NK-92 treated with Interleukin-12 subunit alpha and Interleukin-12 subunit beta, amount 100 ng/mL, for 24 hours (cell line): ENCODE results near the gene ZNF784.

ENCODE experiments used
- DNase-seq: peaks from one replicate; lab custom pipeline; 2025; lab: John Stamatoyannopoulos, UW

ZNF784 gene

GRCh38 chr19:55643003-55643886 is 18.9 kb upstream of the ZNF784 start, which contains the start of gene ZNF581:
Gene ZNF581, plus strand, starts transcription at chr19:55643649. Its CDS starts 923 bp downstream, at chr19:55644572.
- peak; percentile 38 for DNase-seq

GRCh38 chr19:55642153-55643002 is 18.0 kb upstream of the ZNF784 start:
- no peak for DNase-seq

- DNase-seq, result no peak
Observed at GRCh38 chr19:55641426-55642152, 17.2 kb upstream of the ZNF784 start.

GRCh38 chr19:55640577-55641425 is 16.4 kb upstream of the ZNF784 start, which contains the start of gene ZNF580:
Gene ZNF580, plus strand, starts transcription at chr19:55641002. Its CDS starts 1,507 bp downstream, at chr19:55642509.
- peak; percentile 47 for DNase-seq

- no peak for DNase-seq
Observed at GRCh38 chr19:55640043-55640576, 15.7 kb upstream of the ZNF784 start.

- DNase-seq, result peak; percentile 53
Observed at GRCh38 chr19:55638864-55639359, 14.5 kb upstream of the ZNF784 start.

- DNase-seq, result no peak
Observed at GRCh38 chr19:55637534-55637933, 13.2 kb upstream of the ZNF784 start.

GRCh38 chr19:55636723-55637122 is 12.4 kb upstream of the ZNF784 start:
- DNase-seq, result no peak

GRCh38 chr19:55635856-55636440 is 11.6 kb upstream of the ZNF784 start:
- no peak for DNase-seq

- DNase-seq, result no peak
Observed at GRCh38 chr19:55635334-55635717, 11.0 kb upstream of the ZNF784 start.

GRCh38 chr19:55633861-55634260 is 9.5 kb upstream of the ZNF784 start:
- no peak for DNase-seq

- peak; percentile 74 for DNase-seq
Observed at GRCh38 chr19:55632463-55632834, 8.1 kb upstream of the ZNF784 start.

GRCh38 chr19:55626350-55626749 is 2.0 kb upstream of the ZNF784 start:
- DNase-seq, result no peak

- no peak for DNase-seq
Observed at GRCh38 chr19:55625004-55625326, 599 bp upstream of the ZNF784 start.

GRCh38 chr19:55623561-55623960 is 805 bp downstream of the ZNF784 start:
- no peak for DNase-seq

- no peak for DNase-seq
Observed at GRCh38 chr19:55623130-55623529, 1.2 kb downstream of the ZNF784 start.

- DNase-seq, result no peak
Observed at GRCh38 chr19:55622242-55622969, 2.0 kb downstream of the ZNF784 start.

- DNase-seq, result no peak
Observed at GRCh38 chr19:55621673-55622231, 2.6 kb downstream of the ZNF784 start.

GRCh38 chr19:55621205-55621672 is 3.1 kb downstream of the ZNF784 start:
- no peak for DNase-seq
